ENCODE measurements around the gene GLDC.

GRCh38 chr9:6566409-6567139, 79.0 kb downstream of the GLDC start:
- TF ChIP-seq TARDBP (IDR thresholded peaks at IDR 0.05) (no peak), FOXK2 (IDR thresholded peaks at IDR 0.05) (no peak), FOXM1 (IDR thresholded peaks at IDR 0.05; ENCODE audit: borderline replicate concordance) (no peak), SP1 (IDR thresholded peaks at IDR 0.05) (no peak), ZNF384 (IDR thresholded peaks at IDR 0.05) (no peak), BHLHE40 (IDR thresholded peaks at IDR 0.05; ENCODE audit: borderline replicate concordance) (no peak), CTBP1 (IDR thresholded peaks at IDR 0.05; ENCODE audit: borderline replicate concordance) (no peak), ARNT (IDR thresholded peaks at IDR 0.05) (no peak), HDGF (IDR thresholded peaks at IDR 0.05; ENCODE audit: borderline replicate concordance) (no peak), FOXA1 (IDR thresholded peaks at IDR 0.05) (no peak), SUZ12 (IDR thresholded peaks at IDR 0.05) (no peak), NFRKB (IDR thresholded peaks at IDR 0.05) (no peak), PKNOX1 (IDR thresholded peaks at IDR 0.05) (no peak)
